DND-41 (cell line): ENCODE measurements around the gene BAHCC1.
"Not testable (repeated sequence)": the region's sequence is repeated elsewhere in the genome, so short reads cannot be mapped to it uniquely, and the experiment has no call there.

Experiments used
- ATAC-seq: fragments of 200-7000 bp; cut with Tn5 transposase; 3 replicates; pipeline ENCODE4 v1.9.1; 2021; ENCODE audit warnings: low read depth; ENCODE audit not compliant: insufficient read depth
- DNase-seq: peaks from one replicate; pipeline ENCODE4 v3.0.0-alpha.2; 2020
- H2AFZ ChIP-seq: 2 replicates; pipeline ENCODE4 v1.6.0; 2012; ENCODE audit warnings: low read depth, low read length
- H3K27ac ChIP-seq: 2 replicates; pipeline ENCODE4 v1.5.1; 2012; ENCODE audit warnings: low read length, inconsistent platforms
- H3K27me3 ChIP-seq: fragments of 200-600 bp; sonication (generic); 2 replicates; pipeline ENCODE4 v1.6.0; 2012; ENCODE audit warnings: low read length, mild to moderate bottlenecking, inconsistent platforms; ENCODE audit not compliant: insufficient read depth, poor library complexity
- H3K36me3 ChIP-seq: 2 replicates; pipeline ENCODE4 v1.5.1; 2012; ENCODE audit warnings: low read length, inconsistent platforms; ENCODE audit not compliant: insufficient read depth
- H3K4me1 ChIP-seq: 2 replicates; pipeline ENCODE4 v1.5.1; 2012; ENCODE audit warnings: mild to moderate bottlenecking, low read length; ENCODE audit not compliant: insufficient read depth
- H3K4me2 ChIP-seq: 2 replicates; pipeline ENCODE4 v1.6.0; 2012; ENCODE audit warnings: mild to moderate bottlenecking, moderate library complexity, low read length, inconsistent platforms; ENCODE audit not compliant: insufficient read depth
- H3K4me3 ChIP-seq, 2 experiments: fragments of 200-600 bp in 1 of 2; shearing (Covaris generic) in 1 of 2; 2 replicates each; pipeline ENCODE4 v1.5.1; 2012 to 2016; ENCODE audit warnings: inconsistent platforms in 2 of 2, low read length in 2 of 2, mild to moderate bottlenecking in 2 of 2, low read depth in 1 of 2, moderate library complexity in 1 of 2
- H3K79me2 ChIP-seq: 2 replicates; pipeline ENCODE4 v1.6.0; 2012; ENCODE audit warnings: low read length, inconsistent platforms; ENCODE audit not compliant: insufficient read depth
- H3K9ac ChIP-seq: 2 replicates; pipeline ENCODE4 v1.6.0; 2012; ENCODE audit warnings: low read depth, mild to moderate bottlenecking, inconsistent platforms, low read length, moderate library complexity
- H3K9me3 ChIP-seq: 2 replicates; pipeline ENCODE4 v1.5.1; 2012; ENCODE audit warnings: low read length, moderate library complexity, mild to moderate bottlenecking, inconsistent platforms; ENCODE audit not compliant: insufficient read depth, severe bottlenecking
- H4K20me1 ChIP-seq: 2 replicates; pipeline ENCODE4 v1.6.0; 2012; ENCODE audit warnings: low read length; ENCODE audit not compliant: insufficient read depth
- EZH2 ChIP-seq: IDR thresholded peaks from 3 replicates; pipeline ENCODE4 v1.6.1; 2012; ENCODE audit warnings: borderline replicate concordance, low read depth, mild to moderate bottlenecking, moderate library complexity, low read length, inconsistent platforms; ENCODE audit not compliant: severe bottlenecking
- TF ChIP-seq, protein P1 (sequence below): IDR thresholded peaks from 2 replicates; pipeline ENCODE4 v1.5.1; 2012; ENCODE audit warnings: borderline replicate concordance, low read length, moderate library complexity, mild to moderate bottlenecking; ENCODE audit not compliant: poor library complexity, severe bottlenecking; ENCODE audit errors: extremely low read depth

BAHCC1 gene

DNA sequence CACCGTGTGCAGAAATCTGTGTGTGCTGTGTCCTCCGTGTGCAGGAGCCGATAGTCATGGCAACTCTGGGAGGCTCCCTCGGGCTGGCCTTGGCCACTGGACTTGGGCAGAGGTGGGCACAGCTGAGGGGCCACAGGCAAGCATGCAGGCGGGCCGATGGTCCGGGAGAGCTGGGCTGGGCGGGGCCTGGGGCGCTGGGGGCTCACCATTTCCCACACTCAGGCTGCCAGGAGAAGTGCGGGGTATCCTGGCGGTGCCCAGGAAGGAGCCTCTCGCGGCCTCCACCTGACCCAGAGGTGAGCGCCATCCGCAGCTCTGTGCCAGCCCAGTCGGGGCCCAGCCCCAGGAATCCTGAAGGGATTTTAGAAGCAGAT, 28.4 kb downstream of the BAHCC1 start:
- Histone ChIP-seq H4K20me1 (peaks cover 7% of the 10 kb centered on the region), H3K36me3 (no peaks in the 10 kb centered on the region), H3K27ac (no peak overlapping the region), H3K4me2 (no peak overlapping the region), H3K27me3 (no peaks in the 10 kb centered on the region), H3K9me3 (peaks cover 17% of the 10 kb centered on the region), H3K4me3 (no peak overlapping the region), H2AFZ (no peak overlapping the region), H3K9ac (no peak overlapping the region), H3K4me1 (peaks cover 21% of the 10 kb centered on the region), H3K79me2 (no peaks in the 10 kb centered on the region)
- ATAC-seq (no peak), DNase-seq (no peak)
- TF ChIP-seq, protein P1, sequence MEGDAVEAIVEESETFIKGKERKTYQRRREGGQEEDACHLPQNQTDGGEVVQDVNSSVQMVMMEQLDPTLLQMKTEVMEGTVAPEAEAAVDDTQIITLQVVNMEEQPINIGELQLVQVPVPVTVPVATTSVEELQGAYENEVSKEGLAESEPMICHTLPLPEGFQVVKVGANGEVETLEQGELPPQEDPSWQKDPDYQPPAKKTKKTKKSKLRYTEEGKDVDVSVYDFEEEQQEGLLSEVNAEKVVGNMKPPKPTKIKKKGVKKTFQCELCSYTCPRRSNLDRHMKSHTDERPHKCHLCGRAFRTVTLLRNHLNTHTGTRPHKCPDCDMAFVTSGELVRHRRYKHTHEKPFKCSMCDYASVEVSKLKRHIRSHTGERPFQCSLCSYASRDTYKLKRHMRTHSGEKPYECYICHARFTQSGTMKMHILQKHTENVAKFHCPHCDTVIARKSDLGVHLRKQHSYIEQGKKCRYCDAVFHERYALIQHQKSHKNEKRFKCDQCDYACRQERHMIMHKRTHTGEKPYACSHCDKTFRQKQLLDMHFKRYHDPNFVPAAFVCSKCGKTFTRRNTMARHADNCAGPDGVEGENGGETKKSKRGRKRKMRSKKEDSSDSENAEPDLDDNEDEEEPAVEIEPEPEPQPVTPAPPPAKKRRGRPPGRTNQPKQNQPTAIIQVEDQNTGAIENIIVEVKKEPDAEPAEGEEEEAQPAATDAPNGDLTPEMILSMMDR, result no peak
- TF ChIP-seq EZH2, result no peak

DNA sequence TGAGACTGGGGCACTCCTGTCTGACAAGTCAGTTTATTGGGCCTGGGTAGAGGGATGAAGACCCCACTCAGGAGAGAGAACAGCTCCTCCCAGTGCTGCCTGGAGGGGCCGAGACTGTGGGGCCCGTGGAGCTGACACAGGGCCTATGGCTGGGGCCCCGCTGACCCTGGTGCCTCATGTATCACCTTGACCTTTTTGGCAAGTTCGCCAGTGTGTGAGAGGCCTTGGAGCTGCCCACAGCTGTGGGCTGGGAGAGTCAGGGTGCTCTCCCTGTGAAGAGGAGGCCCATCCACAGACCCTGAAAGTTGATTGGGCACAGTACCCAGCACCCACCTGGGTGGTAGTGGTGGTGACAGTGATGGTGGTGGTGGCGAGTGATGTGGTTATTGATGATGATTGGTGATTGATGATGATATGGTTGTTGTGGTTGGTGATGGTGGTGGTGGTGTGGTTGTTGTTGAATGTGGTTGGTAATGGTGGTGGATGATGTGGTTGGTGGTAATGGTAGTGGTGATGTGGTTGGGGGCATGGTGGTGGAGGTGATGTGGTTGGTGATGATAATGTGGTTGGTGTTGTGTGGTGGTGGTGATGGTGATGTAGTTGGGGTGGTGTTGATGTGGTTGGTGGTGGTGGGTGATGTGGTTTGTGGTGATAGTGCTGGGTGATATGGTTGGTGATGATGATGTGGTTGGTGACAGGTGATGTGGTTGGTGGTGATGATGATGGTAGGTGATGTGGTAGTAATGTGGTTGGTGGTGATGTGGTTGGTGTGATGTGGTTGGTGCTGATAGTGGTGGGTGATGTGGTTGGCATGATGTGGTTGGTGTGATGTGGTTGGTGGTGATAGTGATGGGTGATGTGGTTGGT, 29.1 kb downstream of the BAHCC1 start:
- ATAC-seq, result no peak
- no peak overlapping the region for H3K4me2 ChIP-seq
- H4K20me1 ChIP-seq, result peaks cover 4% of the 10 kb centered on the region
- H3K4me1 ChIP-seq, result peaks cover 28% of the 10 kb centered on the region
- no peaks in the 10 kb centered on the region for H3K27me3 ChIP-seq
- H3K79me2 ChIP-seq, result no peaks in the 10 kb centered on the region
- no peak overlapping the region for H2AFZ ChIP-seq
- H3K9me3 ChIP-seq, result peaks cover 17% of the 10 kb centered on the region
- no peak overlapping the region for H3K4me3 ChIP-seq
- no peak for DNase-seq
- no peaks in the 10 kb centered on the region for H3K36me3 ChIP-seq
- H3K9ac ChIP-seq, result no peak overlapping the region
- no peak overlapping the region for H3K27ac ChIP-seq
- TF ChIP-seq, protein P1, result no peak
- no peak for TF ChIP-seq EZH2

DNA sequence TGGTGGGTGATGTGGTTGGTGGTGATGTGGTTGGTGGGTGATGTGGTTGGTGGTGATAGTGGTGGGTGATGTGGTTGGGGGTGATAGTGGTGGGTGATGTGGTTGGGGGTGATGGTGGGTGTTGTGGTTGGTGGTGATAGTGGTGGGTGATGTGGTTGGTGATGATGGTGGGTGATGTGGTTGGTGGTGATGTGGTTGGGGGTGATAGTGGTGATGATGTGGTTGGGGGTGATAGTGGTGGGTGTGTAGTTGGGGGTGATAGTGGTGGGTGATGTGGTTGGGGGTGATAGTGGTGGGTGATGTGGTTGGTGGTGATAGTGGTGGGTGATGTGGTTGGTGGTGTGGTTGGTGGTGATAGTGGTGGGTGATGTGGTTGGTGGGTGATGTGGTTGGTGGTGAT, 29.8 kb downstream of the BAHCC1 start:
- not testable (repeated sequence) for H3K4me3 ChIP-seq, DNase-seq, H3K9ac ChIP-seq, H2AFZ ChIP-seq, H3K4me2 ChIP-seq, H3K79me2 ChIP-seq, H4K20me1 ChIP-seq, H3K27me3 ChIP-seq, H3K36me3 ChIP-seq, ATAC-seq, H3K27ac ChIP-seq
- H3K9me3 ChIP-seq, result peaks cover 17% of the 10 kb centered on the region
- peaks cover 34% of the 10 kb centered on the region for H3K4me1 ChIP-seq

DNA sequence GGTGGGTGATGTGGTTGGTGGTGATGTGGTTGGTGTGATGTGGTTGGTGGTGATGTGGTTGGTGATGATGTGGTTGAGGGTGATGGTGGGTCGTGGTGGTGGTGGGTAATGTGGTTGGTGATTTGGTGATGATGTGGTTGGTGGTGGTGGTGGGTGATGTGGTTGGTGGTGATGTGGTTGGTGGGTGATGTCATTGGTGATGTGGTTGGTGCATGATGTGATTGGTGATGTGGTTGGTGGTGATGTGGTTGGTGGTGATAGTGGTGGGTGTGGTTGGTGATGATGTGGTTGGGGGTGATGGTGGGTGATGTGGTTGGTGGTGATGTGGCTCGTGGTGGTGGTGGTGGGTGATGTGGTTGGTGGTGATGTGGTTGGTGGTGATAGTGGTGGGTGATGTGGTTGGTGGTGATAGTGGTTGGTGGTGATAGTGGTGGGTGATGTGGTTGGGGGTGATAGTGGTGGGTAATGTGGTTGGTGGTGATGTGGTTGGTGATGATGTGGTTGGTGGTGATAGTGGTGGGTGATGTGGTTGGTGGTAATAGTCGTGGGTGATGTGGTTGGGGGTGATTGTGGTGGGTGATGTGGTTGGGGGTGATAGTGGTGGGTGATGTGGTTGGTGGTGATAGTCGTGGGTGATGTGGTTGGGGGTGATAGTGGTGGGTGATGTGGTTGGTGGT, 30.6 kb downstream of the BAHCC1 start:
- Histone ChIP-seq H3K27ac (peak overlapping the region; percentile 93; the same call in 1 of the 2 replicates), H3K4me1 (peaks cover 38% of the 10 kb centered on the region), H3K9me3 (peaks cover 17% of the 10 kb centered on the region)
- H3K4me2 ChIP-seq, H2AFZ ChIP-seq, H3K79me2 ChIP-seq, H4K20me1 ChIP-seq, H3K9ac ChIP-seq, H3K36me3 ChIP-seq, ATAC-seq, H3K27me3 ChIP-seq, H3K4me3 ChIP-seq: not testable (repeated sequence)
- DNase-seq, result peak; percentile 25
